ENCODE measurements around the gene DHX16.

- no peak for TF ChIP-seq HNRNPLL (IDR thresholded peaks at IDR 0.05; ENCODE audit: low read depth, low read length, poor library complexity, severe bottlenecking)
- no peak for TF ChIP-seq NFRKB (IDR thresholded peaks at IDR 0.05; ENCODE audit: low read depth)
Observed at GRCh38 chr6:30691208-30691847, 18.5 kb upstream of the DHX16 start.

Measured in K562 (cell line).